Measurements from ENCODE around the gene P2RX1.

GRCh38 chr17:3956983-3957382 lies 40.7 kb upstream of the P2RX1 start:
- TF ChIP-seq CTCF (IDR thresholded peaks at IDR 0.05): no peak
- TF ChIP-seq POLR2A (IDR thresholded peaks at IDR 0.05): no peak
- TF ChIP-seq EP300 (IDR thresholded peaks at IDR 0.05): no peak
